Fibroblast of the aortic adventitia (primary cell): ENCODE data around the gene KLF13. TPM values are rescaled to one million over a fixed set of nuclear protein-coding genes. Genes with fewer than 3 reads are reported as not detected.

ENCODE experiments used
- DNase-seq: peaks from one replicate; pipeline ENCODE4 v3.0.0-alpha.2; 2010; ENCODE audit warnings: low read depth
- H3K4me3 ChIP-seq: 2 replicates; pipeline ENCODE4 v1.5.1; 2011; ENCODE audit warnings: low read depth, mild to moderate bottlenecking, control low read depth, low read length, moderate library complexity
- total RNA-seq: library from RNA; depleted of rRNA; stranded (reverse); fragments of >200 nt; gene quantifications from 2 replicates; pipeline ENCODE4 v1.2.3, GENCODE V29; 2012; ENCODE audit warnings: low replicate concordance
- TF ChIP-seq, protein P1 (sequence below): IDR thresholded peaks from 2 replicates; pipeline ENCODE4 v1.5.1; 2011; ENCODE audit warnings: mild to moderate bottlenecking, low read length, control low read depth, inconsistent platforms; ENCODE audit not compliant: insufficient read depth

KLF13 gene
- total RNA-seq, 1 donor: 40.4 TPM

DNA sequence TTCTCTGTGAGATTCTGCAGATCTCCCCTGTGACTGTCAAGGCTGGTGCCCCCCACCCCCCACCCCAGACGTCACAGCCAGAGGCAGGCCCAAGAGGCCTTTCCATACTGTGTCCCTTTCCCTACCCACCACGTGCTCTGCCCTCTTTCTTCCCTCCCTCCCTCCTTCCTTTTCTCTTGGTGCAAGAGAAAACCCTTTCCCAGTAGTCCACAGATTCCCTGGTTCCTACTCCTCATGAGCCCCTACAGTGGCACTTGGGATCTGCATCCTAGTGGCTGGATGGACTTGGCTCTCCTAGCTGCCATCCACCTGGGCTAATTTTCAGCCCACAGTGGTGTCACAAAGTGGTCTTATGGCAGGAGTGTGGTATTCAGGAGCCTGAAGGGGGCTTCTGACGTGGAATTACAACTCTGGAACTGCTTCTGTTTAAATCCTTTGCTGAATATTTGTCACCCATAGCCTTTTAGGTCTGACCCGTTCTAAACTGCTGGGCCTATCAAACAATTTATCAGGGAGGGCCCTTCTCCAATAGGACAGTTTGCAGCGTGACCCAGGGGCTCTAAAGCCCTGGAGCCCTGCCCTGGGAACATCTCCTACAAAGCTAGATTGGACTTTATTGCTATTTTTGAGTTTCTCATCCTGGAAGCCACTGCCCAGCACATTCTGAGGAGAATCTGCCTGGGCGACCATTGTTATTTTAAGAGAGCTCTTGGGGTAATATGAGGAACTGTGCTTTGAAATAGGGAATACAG, 35.3 kb downstream of the KLF13 start:
- no peak for DNase-seq
- TF ChIP-seq, protein P1, sequence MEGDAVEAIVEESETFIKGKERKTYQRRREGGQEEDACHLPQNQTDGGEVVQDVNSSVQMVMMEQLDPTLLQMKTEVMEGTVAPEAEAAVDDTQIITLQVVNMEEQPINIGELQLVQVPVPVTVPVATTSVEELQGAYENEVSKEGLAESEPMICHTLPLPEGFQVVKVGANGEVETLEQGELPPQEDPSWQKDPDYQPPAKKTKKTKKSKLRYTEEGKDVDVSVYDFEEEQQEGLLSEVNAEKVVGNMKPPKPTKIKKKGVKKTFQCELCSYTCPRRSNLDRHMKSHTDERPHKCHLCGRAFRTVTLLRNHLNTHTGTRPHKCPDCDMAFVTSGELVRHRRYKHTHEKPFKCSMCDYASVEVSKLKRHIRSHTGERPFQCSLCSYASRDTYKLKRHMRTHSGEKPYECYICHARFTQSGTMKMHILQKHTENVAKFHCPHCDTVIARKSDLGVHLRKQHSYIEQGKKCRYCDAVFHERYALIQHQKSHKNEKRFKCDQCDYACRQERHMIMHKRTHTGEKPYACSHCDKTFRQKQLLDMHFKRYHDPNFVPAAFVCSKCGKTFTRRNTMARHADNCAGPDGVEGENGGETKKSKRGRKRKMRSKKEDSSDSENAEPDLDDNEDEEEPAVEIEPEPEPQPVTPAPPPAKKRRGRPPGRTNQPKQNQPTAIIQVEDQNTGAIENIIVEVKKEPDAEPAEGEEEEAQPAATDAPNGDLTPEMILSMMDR: peak; percentile 22
- H3K4me3 ChIP-seq: no peak overlapping the region

DNA sequence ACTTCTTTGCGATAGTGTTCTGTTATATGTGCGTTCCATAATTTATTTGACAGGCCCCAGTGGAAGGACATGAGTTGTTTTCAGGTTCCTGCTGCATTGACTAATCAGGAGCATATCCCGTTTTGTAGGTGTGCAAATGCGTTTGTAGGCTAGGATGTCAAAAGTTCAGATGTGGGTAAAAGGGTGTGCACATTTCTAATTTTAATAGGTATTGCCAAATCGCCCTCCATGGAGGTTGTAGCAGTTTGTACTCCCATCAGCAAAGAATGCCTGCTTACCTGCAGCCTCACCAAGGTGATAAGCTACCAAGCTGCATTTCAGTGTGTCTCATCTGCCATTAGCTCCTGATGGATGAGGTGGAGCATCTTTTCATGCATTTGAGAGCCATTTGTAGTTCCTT, 36.3 kb downstream of the KLF13 start:
- DNase-seq: no peak
- H3K4me3 ChIP-seq: no peak overlapping the region
- TF ChIP-seq, protein P1: no peak

DNA sequence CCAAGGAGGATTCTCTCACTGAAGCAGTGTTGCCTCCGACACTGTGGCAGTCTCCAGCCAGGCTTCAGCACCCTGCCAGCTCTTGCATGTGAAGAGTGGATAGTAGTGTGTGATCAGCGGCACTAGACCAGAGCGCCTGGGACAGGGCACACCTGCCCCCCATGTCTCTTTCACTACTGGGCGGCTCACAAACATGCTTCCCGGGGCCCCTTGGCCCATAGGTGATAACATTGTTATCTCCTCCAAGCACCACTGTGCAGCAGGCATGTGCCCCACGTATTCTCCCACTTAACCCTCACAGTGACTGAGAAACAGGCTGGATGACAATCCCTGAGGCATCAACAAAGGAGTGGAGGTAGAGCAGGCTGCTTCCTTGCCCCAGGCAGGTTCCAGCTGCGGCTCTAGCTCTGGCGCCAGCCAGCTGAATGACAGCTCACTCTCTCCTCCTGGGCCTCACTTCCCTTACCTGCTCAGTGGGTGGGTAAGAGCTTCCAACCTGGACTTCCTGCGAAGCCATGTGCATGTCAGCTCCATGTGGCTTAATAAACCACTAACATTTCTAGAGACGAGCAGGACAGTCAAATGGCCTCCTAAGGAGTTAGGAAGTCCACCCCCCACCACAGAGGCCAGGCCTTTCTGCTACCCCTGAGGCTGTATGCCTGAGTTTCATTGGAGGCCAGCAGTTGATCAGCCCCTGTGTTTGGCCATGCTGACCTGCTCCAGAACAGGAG, 37.8 kb downstream of the KLF13 start:
- no peak overlapping the region for H3K4me3 ChIP-seq
- DNase-seq: no peak
- TF ChIP-seq, protein P1: no peak

DNA sequence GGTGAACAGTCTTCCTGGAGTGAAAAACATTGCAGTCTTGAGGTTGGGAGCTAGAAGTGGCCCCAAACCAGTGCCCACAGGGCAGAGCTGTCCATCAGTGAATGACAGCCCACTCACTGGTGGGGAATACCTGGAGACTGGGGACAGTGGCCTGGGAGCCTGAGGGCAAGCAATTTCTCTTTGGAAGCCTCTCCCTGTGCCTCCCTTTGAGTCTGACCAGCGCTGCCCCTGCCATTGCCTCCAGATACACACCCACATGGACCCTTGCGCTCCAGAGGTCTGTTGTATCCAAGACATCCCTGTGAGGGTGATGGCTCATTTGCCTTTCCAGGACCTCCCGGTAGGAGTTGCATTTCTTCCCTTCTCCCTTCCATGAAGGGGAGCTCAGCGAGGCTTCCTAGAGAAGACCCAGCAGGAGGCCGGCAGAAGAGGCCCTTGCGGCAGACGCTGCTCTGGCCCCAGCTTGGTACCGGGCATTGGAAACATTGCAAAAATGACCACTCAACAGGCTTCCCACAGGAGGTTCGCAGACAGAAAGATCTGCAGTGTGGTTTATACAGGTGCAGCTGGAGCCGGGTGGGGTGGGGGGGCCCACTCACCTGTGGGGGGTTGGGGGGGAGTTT, 38.5 kb downstream of the KLF13 start:
- no peak for DNase-seq
- TF ChIP-seq, protein P1: no peak

DNA sequence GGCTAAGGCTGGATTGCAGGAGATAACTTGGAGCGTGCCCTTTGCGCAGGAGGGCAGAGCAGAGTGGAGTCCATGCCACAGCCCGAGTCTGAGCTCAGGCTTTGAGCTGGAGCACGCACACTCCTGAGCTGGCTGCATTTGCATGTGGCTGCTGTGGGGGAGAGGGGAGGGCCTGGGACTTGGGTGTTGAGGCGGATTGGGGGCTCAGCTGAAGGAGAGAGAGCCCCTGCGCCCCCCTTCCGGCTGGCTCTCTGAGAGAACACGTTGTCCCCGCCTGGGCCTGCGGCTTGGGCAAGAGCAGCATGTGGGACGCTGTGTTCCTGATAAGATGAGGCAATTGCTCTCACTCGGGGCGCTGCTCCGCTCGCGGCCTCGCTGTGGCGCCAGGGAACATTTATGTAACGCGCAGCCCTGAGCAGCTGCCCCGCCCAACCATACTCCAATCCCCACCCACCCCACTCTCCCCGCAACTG, 39.1 kb downstream of the KLF13 start:
- H3K4me3 ChIP-seq: peak overlapping the region; percentile 22
- TF ChIP-seq, protein P1: peak; percentile 60
- peak; percentile 84 for DNase-seq

More for the DNA sequence above, 38.5 kb downstream of the KLF13 start:
- no peak overlapping the region for H3K4me3 ChIP-seq

DNA sequence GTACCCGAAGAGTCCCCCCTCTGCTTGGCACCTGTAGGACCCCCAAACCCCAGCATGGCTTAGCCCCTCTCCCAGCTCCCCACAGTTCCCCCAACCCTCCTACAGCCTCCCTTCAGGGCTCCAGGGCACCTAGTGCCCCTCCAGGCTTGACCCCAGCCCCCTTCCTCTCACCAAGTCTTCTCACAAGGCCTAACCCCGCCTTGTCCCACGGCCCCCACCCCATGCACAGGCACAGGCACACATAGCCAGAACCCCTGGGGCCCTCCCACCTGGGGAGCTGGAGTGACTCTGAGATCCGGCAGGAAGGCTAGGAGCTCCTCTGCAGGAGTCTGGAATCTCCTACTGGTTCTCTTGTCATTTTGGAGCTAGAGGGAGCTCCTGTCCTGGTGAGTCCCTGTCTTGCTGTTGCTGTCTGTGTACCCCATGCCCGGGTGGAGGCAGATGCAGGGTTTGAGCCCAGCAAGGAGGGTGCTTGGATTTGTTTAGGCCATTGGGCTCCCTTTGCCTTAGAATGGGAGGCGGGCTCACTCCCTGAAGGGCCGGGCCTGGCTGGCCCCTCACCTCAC, 39.6 kb downstream of the KLF13 start:
- peak overlapping the region; percentile 22 for H3K4me3 ChIP-seq
- TF ChIP-seq, protein P1: no peak
- no peak for DNase-seq
